ENCODE data around the gene TMEM121. TPM values are rescaled to one million over a fixed set of nuclear protein-coding genes. Genes with fewer than 3 reads are reported as not detected.

The TMEM121 gene
- total and polyA plus RNA-seq, 2 of the 8 experiments (the other 6 are each of a cell fraction or from before 2014, with no cell fraction given), result 1.9 TPM; not detected in 1

GRCh38 chr14:105529319-105529568, 2.9 kb downstream of the TMEM121 start:
- H4K5ac ChIP-seq (ENCODE audit: insufficient read length, low read depth, low read length), result no peak overlapping the region
- ChIA-PET CTCF (ENCODE audit: partially characterized antibody) (interaction anchor here (1.3 kb wide), 1 partner anchor 57 kb away, joined by 3 read pairs; no protein-coding TSS in a partner anchor), POLR2A (ENCODE audit: partially characterized antibody) (no interaction called here)
- H3K36me3 ChIP-seq (ENCODE audit: control insufficient read depth in 2 of 4, insufficient read depth in 4 of 4, low read length in 3 of 4), result no peaks in the 10 kb centered on the region; a peak in 1 of 8 replicates
- H2AK5ac ChIP-seq (ENCODE audit: low read depth, low read length), result no peak overlapping the region
- no peak overlapping the region for H3K27ac ChIP-seq (ENCODE audit: low read depth, low read length)
- no peak overlapping the region for H3K4me2 ChIP-seq (ENCODE audit: insufficient read depth in 1 of 2, low read depth in 2 of 2, low read length in 2 of 2)
- no peak overlapping the region for H2AFZ ChIP-seq (ENCODE audit: low read length)
- H4K8ac ChIP-seq (ENCODE audit: extremely low read depth, insufficient read depth, low read length), result no peak overlapping the region
- H3K9ac ChIP-seq (replicated peaks in 1 of 4; ENCODE audit: extremely low read depth in 1 of 4, low read depth in 3 of 4, low read length in 3 of 4), result no peak overlapping the region
- H4K20me1 ChIP-seq (replicated peaks in 1 of 2; ENCODE audit: control insufficient read depth in 1 of 2, insufficient read depth in 2 of 2, low read length in 2 of 2), result no peaks in the 10 kb centered on the region
- H3K14ac ChIP-seq (ENCODE audit: insufficient read length), result no peak overlapping the region
- no peaks in the 10 kb centered on the region for H3K79me2 ChIP-seq (ENCODE audit: control insufficient read depth in 1 of 2, insufficient read depth in 2 of 2, low read length in 2 of 2)
- peaks cover 0 to 4% (median 0%) of the 10 kb centered on the region in 4 experiments; a peak in 3 of 7 replicates for H3K4me1 ChIP-seq (replicated peaks in 1 of 4; ENCODE audit: control insufficient read depth in 3 of 4, insufficient read depth in 4 of 4, low read length in 3 of 4)
- H3K23ac ChIP-seq (ENCODE audit: insufficient read length), result no peak overlapping the region
- no peaks in the 10 kb centered on the region for H3K79me1 ChIP-seq (ENCODE audit: low read depth, low read length)
- no peak overlapping the region for H2BK120ac ChIP-seq (replicated peaks; ENCODE audit: low read depth, low read length)
- no peak overlapping the region for H3K4ac ChIP-seq (replicated peaks; ENCODE audit: insufficient read length, low read depth, low read length)
- H2BK12ac ChIP-seq (ENCODE audit: low read depth, low read length), result no peak overlapping the region
- DNase-seq (ENCODE audit: low read depth in 1 of 2, low spot score in 2 of 2) (no peak), FAIRE-seq (no peak)
- H3K18ac ChIP-seq (ENCODE audit: extremely low read depth, low read length), result no peak overlapping the region
- H4K91ac ChIP-seq (replicated peaks; ENCODE audit: insufficient read length, low read length), result no peak overlapping the region
- H3K23me2 ChIP-seq (ENCODE audit: low read depth, low read length), result no peaks in the 10 kb centered on the region; the same call in 1 of the 2 replicates
- no peak overlapping the region for H2BK5ac ChIP-seq (ENCODE audit: low read depth, low read length)
- H3K4me3 ChIP-seq (ENCODE audit: extremely low read depth in 1 of 4, insufficient read depth in 2 of 4, low read depth in 3 of 4, low read length in 4 of 4), result no peak overlapping the region
- peaks cover 3 to 53% of the 10 kb centered on the region in 2 experiments; a peak in 3 of 4 replicates for H3K9me3 ChIP-seq (ENCODE audit: insufficient read depth in 2 of 2, low read depth in 1 of 2, low read length in 1 of 2)
- no peak overlapping the region for H2BK15ac ChIP-seq (ENCODE audit: low read length)
- 98% methylated on average over 17 of the region's 24 CpGs; no CpG with 5 or more reads in 1 of the 2 experiments for WGBS, 2 experiments (ENCODE audit: extremely low coverage in 1 of 2, insufficient coverage in 1 of 2, insufficient read length in 1 of 2, insufficient replicate concordance in 2 of 2, low coverage in 1 of 2, low lambda C conversion rate in 2 of 2, missing lambda C conversion rate in 1 of 2)
- H3K56ac ChIP-seq (replicated peaks; ENCODE audit: insufficient read length, low read depth, low read length), result no peak overlapping the region
- H3K27me3 ChIP-seq (replicated peaks in 1 of 4; ENCODE audit: control insufficient read depth in 3 of 4, extremely low read depth in 1 of 4, insufficient read depth in 3 of 4, low read length in 3 of 4), result peaks cover 9 to 37% (median 25%) of the 10 kb centered on the region in 4 experiments
- H2BK20ac ChIP-seq (ENCODE audit: low read length), result no peak overlapping the region
- TF ChIP-seq KDM1A (IDR thresholded peaks at IDR 0.05; ENCODE audit: borderline replicate concordance, low read length) (no peak), TAF1 (IDR thresholded peaks at IDR 0.05; ENCODE audit: low read depth, low read length) (no peak), HDAC6 (IDR thresholded peaks at IDR 0.05; ENCODE audit: low read depth, low read length) (no peak), EGR1 (IDR thresholded peaks at IDR 0.05; ENCODE audit: borderline replicate concordance, low read depth, low read length) (no peak), GABPA (IDR thresholded peaks at IDR 0.05; ENCODE audit: borderline replicate concordance, insufficient read depth, low read length) (no peak), HDAC2 (IDR thresholded peaks at IDR 0.05; ENCODE audit: borderline replicate concordance in 1 of 2, low read depth in 2 of 2, low read length in 2 of 2) (no peak), RBBP5 (IDR thresholded peaks at IDR 0.05; ENCODE audit: borderline replicate concordance, low read depth, low read length) (no peak), KDM5A (IDR thresholded peaks at IDR 0.05; ENCODE audit: low read length) (no peak), ATF2 (IDR thresholded peaks at IDR 0.05; ENCODE audit: low read length) (no peak), JUN (IDR thresholded peaks at IDR 0.05; ENCODE audit: low read depth, low read length) (no peak), BACH1 (IDR thresholded peaks at IDR 0.05; ENCODE audit: low read length) (no peak), TAF7 (optimal IDR thresholded peaks at IDR 0.05; ENCODE audit: borderline replicate concordance, low read depth, low read length) (no peak), POLR2A (IDR thresholded peaks at IDR 0.05; ENCODE audit: control extremely low read depth in 1 of 2, low read depth in 2 of 2, low read length in 2 of 2) (no peak)

All from H1 (cell line).